ENCODE data around the gene TANK. TPM values are rescaled to one million over a fixed set of nuclear protein-coding genes. Genes with fewer than 3 reads are reported as not detected.

TANK gene
- total and polyA plus RNA-seq, 4 donors, result 33.1 to 76.9 (median 48.5) TPM

- Histone ChIP-seq H3K36me3 (ENCODE audit: control insufficient read depth in 1 of 2, insufficient read depth in 2 of 2, low read length in 1 of 2) (no peaks in the 10 kb centered on the region), H3K4me1 (ENCODE audit: control insufficient read depth in 1 of 2, insufficient read depth in 2 of 2, low read length in 2 of 2) (no peaks in the 10 kb centered on the region), H3K27me3 (ENCODE audit: control insufficient read depth in 1 of 2, insufficient read depth in 2 of 2, low read length in 1 of 2) (no peaks in the 10 kb centered on the region), H3K27ac (ENCODE audit: low read depth in 1 of 2, low read length in 2 of 2) (no peak overlapping the region), H3K9me3 (ENCODE audit: control insufficient read depth, low read length) (no peaks in the 10 kb centered on the region), H3K4me3 (ENCODE audit: low read length in 2 of 2) (no peak overlapping the region)
- no peak for ATAC-seq (ENCODE audit: low FRiP score)
- intact Hi-C loops (cut with DNase I), result no loop called here
- no peak for DNase-seq
- 90 to 92% methylated on average over 4 of the region's 4 CpGs for WGBS, 2 donors
Measured at GRCh38 chr2:161199912-161200701, 39.9 kb downstream of the TANK start.

DNA sequence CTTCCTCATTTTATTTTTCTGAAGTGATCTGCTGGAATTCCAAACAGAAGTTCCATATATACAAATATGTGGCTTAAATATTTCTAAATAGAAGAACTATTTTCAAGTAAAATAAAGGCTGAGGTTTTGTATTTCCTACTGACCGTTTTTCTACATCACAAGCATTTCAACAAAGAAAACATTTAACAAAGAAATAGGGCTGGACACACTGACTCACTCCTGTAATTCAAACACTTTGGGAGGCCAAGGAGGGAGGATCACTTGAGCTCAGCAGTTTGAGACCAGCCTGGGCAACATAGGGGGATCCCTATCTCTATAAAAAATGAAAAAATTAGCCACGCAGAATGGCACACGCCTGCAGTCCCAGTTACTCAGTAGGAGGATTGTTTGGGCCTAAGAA lies 44.6 kb downstream of the TANK start:
- Histone ChIP-seq H3K4me1 (ENCODE audit: control insufficient read depth in 1 of 2, insufficient read depth in 2 of 2, low read length in 2 of 2) (no peaks in the 10 kb centered on the region), H3K9me3 (ENCODE audit: control insufficient read depth, low read length) (no peaks in the 10 kb centered on the region), H3K27me3 (ENCODE audit: control insufficient read depth in 1 of 2, insufficient read depth in 2 of 2, low read length in 1 of 2) (no peaks in the 10 kb centered on the region), H3K36me3 (ENCODE audit: control insufficient read depth in 1 of 2, insufficient read depth in 2 of 2, low read length in 1 of 2) (no peaks in the 10 kb centered on the region), H3K4me3 (ENCODE audit: low read length in 2 of 2) (no peak overlapping the region), H3K27ac (ENCODE audit: low read depth in 1 of 2, low read length in 2 of 2) (no peak overlapping the region)
- no peak for ATAC-seq (ENCODE audit: low FRiP score)
- DNase-seq, result no peak
- 72 to 78% methylated on average over 3 of the region's 3 CpGs for WGBS, 2 donors
- intact Hi-C loops (cut with DNase I), result no loop called here

GRCh38 chr2:161206471-161207032 lies 46.3 kb downstream of the TANK start:
- 17 to 29% methylated on average over 1 of the region's 1 CpG for WGBS, 2 donors

GRCh38 chr2:161207941-161208340 lies 47.7 kb downstream of the TANK start:
- Histone ChIP-seq H3K4me3 (ENCODE audit: low read length in 2 of 2) (no peak overlapping the region), H3K27me3 (ENCODE audit: control insufficient read depth in 1 of 2, insufficient read depth in 2 of 2, low read length in 1 of 2) (no peaks in the 10 kb centered on the region), H3K36me3 (ENCODE audit: control insufficient read depth in 1 of 2, insufficient read depth in 2 of 2, low read length in 1 of 2) (no peaks in the 10 kb centered on the region), H3K4me1 (ENCODE audit: control insufficient read depth in 1 of 2, insufficient read depth in 2 of 2, low read length in 2 of 2) (no peaks in the 10 kb centered on the region), H3K9me3 (ENCODE audit: control insufficient read depth, low read length) (no peaks in the 10 kb centered on the region), H3K27ac (ENCODE audit: low read depth in 1 of 2, low read length in 2 of 2) (no peak overlapping the region)
- DNase-seq, result no peak
- ATAC-seq (ENCODE audit: low FRiP score), result no peak
- intact Hi-C loops (cut with DNase I), result no loop called here
- WGBS, 2 donors, result 89 to 91% methylated on average over 1 of the region's 1 CpG

More at GRCh38 chr2:161206471-161207032, 46.3 kb downstream of the TANK start:
- no peak overlapping the region for H3K27ac ChIP-seq (ENCODE audit: low read depth in 1 of 2, low read length in 2 of 2)
- DNase-seq (no peak), ATAC-seq (ENCODE audit: low FRiP score) (no peak)
- H3K4me3 ChIP-seq (ENCODE audit: low read length in 2 of 2), result no peak overlapping the region
- no peaks in the 10 kb centered on the region for H3K27me3 ChIP-seq (ENCODE audit: control insufficient read depth in 1 of 2, insufficient read depth in 2 of 2, low read length in 1 of 2)
- no peaks in the 10 kb centered on the region for H3K4me1 ChIP-seq (ENCODE audit: control insufficient read depth in 1 of 2, insufficient read depth in 2 of 2, low read length in 2 of 2)
- intact Hi-C loops (cut with DNase I), result no loop called here
- no peaks in the 10 kb centered on the region for H3K9me3 ChIP-seq (ENCODE audit: control insufficient read depth, low read length)
- no peaks in the 10 kb centered on the region for H3K36me3 ChIP-seq (ENCODE audit: control insufficient read depth in 1 of 2, insufficient read depth in 2 of 2, low read length in 1 of 2)

DNA sequence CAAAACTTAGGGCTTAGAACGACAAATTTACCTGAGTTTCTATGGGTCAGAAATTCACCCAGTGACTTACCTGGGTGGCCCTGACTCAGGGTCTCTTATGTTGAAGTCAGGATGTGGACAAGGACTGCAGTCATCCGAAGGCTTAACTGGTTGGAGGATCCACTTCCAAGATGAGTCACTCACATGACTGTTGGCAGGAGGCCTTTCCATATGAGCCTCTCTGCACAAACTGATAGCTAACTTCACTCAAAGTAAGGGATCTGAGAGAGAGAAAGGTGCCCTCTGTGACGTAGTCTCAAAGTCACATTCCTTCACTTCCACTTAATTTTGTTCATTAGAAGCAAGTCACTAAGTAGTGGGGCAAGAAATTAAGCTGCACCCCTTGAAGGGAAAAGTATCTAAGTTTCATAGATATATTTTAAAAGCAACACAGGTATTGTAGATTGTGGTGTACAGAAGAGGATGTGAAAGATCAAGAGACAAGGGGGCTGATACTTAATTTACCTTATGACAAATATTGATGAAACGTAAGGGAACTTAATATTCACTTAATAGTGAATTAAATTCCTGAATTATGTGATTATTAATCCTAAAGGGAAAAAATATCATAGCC lies 48.4 kb downstream of the TANK start:
- intact Hi-C loops (cut with DNase I), result no loop called here
- 85 to 89% methylated on average over 4 of the region's 4 CpGs for WGBS, 2 donors
- Histone ChIP-seq H3K4me3 (ENCODE audit: low read length in 2 of 2) (no peak overlapping the region), H3K4me1 (ENCODE audit: control insufficient read depth in 1 of 2, insufficient read depth in 2 of 2, low read length in 2 of 2) (no peaks in the 10 kb centered on the region), H3K27me3 (ENCODE audit: control insufficient read depth in 1 of 2, insufficient read depth in 2 of 2, low read length in 1 of 2) (no peaks in the 10 kb centered on the region), H3K27ac (ENCODE audit: low read depth in 1 of 2, low read length in 2 of 2) (no peak overlapping the region), H3K36me3 (ENCODE audit: control insufficient read depth in 1 of 2, insufficient read depth in 2 of 2, low read length in 1 of 2) (no peaks in the 10 kb centered on the region), H3K9me3 (ENCODE audit: control insufficient read depth, low read length) (no peaks in the 10 kb centered on the region)
- ATAC-seq (ENCODE audit: low FRiP score), result no peak
- DNase-seq, result no peak

GRCh38 chr2:161209902-161210301 lies 49.7 kb downstream of the TANK start:
- Histone ChIP-seq H3K9me3 (ENCODE audit: control insufficient read depth, low read length) (no peaks in the 10 kb centered on the region), H3K36me3 (ENCODE audit: control insufficient read depth in 1 of 2, insufficient read depth in 2 of 2, low read length in 1 of 2) (peaks cover 0 to 2% of the 10 kb centered on the region in 2 donors)
- WGBS, 2 donors, result 89 to 92% methylated on average over 2 of the region's 2 CpGs

DNA sequence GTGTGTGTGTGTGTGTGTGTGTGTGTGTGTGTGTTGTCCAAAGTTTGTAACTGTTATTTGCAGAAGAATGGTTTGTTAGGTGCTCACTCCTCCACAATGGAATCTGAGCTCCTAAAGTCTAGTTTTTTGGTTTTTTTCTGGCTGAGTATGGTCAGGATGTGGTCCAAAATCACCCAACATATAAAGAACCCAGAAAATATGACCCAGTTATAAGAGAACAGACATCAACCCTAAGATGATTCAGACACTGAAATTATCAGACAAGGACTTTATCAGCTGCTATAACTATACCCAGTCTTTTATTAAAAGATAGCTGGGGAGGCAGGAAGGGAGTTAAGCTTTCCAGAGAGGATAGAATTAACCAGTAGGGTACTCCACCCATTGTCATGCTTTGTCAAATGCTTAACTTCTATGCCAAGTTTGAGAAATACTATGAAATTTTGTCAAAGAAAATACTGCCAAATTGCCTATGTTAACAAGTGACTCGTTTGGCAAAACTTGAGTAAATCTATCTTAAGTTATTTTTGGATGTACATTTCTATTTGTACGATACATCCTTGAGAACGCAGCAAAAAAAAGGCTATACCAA lies 57.5 kb downstream of the TANK start:
- no peaks in the 10 kb centered on the region for H3K9me3 ChIP-seq (ENCODE audit: control insufficient read depth, low read length)
- H3K36me3 ChIP-seq (ENCODE audit: control insufficient read depth in 1 of 2, insufficient read depth in 2 of 2, low read length in 1 of 2), result peaks cover 0 to 2% of the 10 kb centered on the region in 2 donors
- H3K27ac ChIP-seq (ENCODE audit: low read depth in 1 of 2, low read length in 2 of 2), result no peak overlapping the region
- no peak overlapping the region for H3K4me3 ChIP-seq (ENCODE audit: low read length in 2 of 2)
- 2 to 12% methylated on average over 3 of the region's 3 CpGs for WGBS, 2 donors
- intact Hi-C loops (cut with DNase I), result no loop called here
- ATAC-seq (ENCODE audit: low FRiP score), result no peak
- peaks cover 0 to 3% of the 10 kb centered on the region in 2 donors for H3K4me1 ChIP-seq (ENCODE audit: control insufficient read depth in 1 of 2, insufficient read depth in 2 of 2, low read length in 2 of 2)
- DNase-seq, result no peak
- H3K27me3 ChIP-seq (ENCODE audit: control insufficient read depth in 1 of 2, insufficient read depth in 2 of 2, low read length in 1 of 2), result no peaks in the 10 kb centered on the region

More at GRCh38 chr2:161209902-161210301, 49.7 kb downstream of the TANK start:
- Histone ChIP-seq H3K27me3 (ENCODE audit: control insufficient read depth in 1 of 2, insufficient read depth in 2 of 2, low read length in 1 of 2) (no peaks in the 10 kb centered on the region), H3K27ac (ENCODE audit: low read depth in 1 of 2, low read length in 2 of 2) (no peak overlapping the region), H3K4me3 (ENCODE audit: low read length in 2 of 2) (no peak overlapping the region), H3K4me1 (ENCODE audit: control insufficient read depth in 1 of 2, insufficient read depth in 2 of 2, low read length in 2 of 2) (no peaks in the 10 kb centered on the region)
- intact Hi-C loops (cut with DNase I), result no loop called here
- ATAC-seq (ENCODE audit: low FRiP score) (no peak), DNase-seq (no peak)

- H3K27me3 ChIP-seq (ENCODE audit: control insufficient read depth in 1 of 2, insufficient read depth in 2 of 2, low read length in 1 of 2), result no peaks in the 10 kb centered on the region
- 41 to 62% methylated on average over 1 of the region's 1 CpG for WGBS, 2 donors
- intact Hi-C loops (cut with DNase I), result no loop called here
Measured at GRCh38 chr2:161219211-161219610, 59.0 kb downstream of the TANK start.

More at GRCh38 chr2:161219211-161219610, 59.0 kb downstream of the TANK start:
- ATAC-seq (ENCODE audit: low FRiP score) (no peak), DNase-seq (no peak)
- H3K4me3 ChIP-seq (ENCODE audit: low read length in 2 of 2), result no peak overlapping the region
- peaks cover 0 to 2% of the 10 kb centered on the region in 2 donors for H3K36me3 ChIP-seq (ENCODE audit: control insufficient read depth in 1 of 2, insufficient read depth in 2 of 2, low read length in 1 of 2)
- no peaks in the 10 kb centered on the region for H3K9me3 ChIP-seq (ENCODE audit: control insufficient read depth, low read length)
- H3K27ac ChIP-seq (ENCODE audit: low read depth in 1 of 2, low read length in 2 of 2), result no peak overlapping the region
- H3K4me1 ChIP-seq (ENCODE audit: control insufficient read depth in 1 of 2, insufficient read depth in 2 of 2, low read length in 2 of 2), result peaks cover 0 to 3% of the 10 kb centered on the region in 2 donors

Measured in aorta (tissue), 5 donors.